ENCODE results near the gene NADK2. TPM values are rescaled to one million over a fixed set of nuclear protein-coding genes. Genes with fewer than 3 reads are reported as not detected.

NADK2 gene
- polyA plus RNA-seq, 1 of the 3 experiments (the other 2 are of a cell fraction) = 7.6 TPM

DNA sequence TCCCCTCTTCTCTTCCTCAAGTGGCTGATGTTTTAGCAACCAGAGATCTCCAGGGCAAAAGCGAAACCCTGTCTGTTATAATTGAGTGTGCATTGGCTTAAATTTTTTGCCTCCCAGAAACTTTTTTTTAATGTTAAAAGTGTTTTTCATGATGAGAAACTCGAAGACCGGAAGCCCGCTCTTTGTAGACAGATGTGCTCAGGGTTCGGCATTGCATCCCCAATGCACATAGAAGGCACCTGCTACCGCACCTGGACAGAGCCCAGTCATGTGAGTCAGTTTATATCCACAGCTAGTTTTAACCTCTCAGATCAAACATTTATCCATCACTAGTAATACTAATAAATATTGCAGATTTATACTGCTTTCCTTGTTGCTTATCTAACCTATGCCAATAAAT, 19.5 kb upstream of the NADK2 start (continued):
- TF ChIP-seq REST (IDR thresholded peaks at IDR 0.05; ENCODE audit: low read depth, low read length) (no peak), YY1 (IDR thresholded peaks at IDR 0.05; ENCODE audit: low read depth) (no peak), ELF1 (IDR thresholded peaks at IDR 0.05) (no peak), PBX3 (IDR thresholded peaks at IDR 0.05) (no peak)
- TF ChIP-seq, protein P1, sequence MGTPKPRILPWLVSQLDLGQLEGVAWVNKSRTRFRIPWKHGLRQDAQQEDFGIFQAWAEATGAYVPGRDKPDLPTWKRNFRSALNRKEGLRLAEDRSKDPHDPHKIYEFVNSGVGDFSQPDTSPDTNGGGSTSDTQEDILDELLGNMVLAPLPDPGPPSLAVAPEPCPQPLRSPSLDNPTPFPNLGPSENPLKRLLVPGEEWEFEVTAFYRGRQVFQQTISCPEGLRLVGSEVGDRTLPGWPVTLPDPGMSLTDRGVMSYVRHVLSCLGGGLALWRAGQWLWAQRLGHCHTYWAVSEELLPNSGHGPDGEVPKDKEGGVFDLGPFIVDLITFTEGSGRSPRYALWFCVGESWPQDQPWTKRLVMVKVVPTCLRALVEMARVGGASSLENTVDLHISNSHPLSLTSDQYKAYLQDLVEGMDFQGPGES (IDR thresholded peaks at IDR 0.05; ENCODE audit: low read depth, low read length) = no peak

GRCh38 chr5:36253575-36253974, 11.8 kb upstream of the NADK2 start:
- no peak for DNase-seq
- POLR2A ChIA-PET = no interaction called here
- H4K20me1 ChIP-seq (ENCODE audit: insufficient read depth) = no peaks in the 10 kb centered on the region
- H3K79me2 ChIP-seq (ENCODE audit: insufficient read depth) = no peaks in the 10 kb centered on the region
- H3K27me3 ChIP-seq (ENCODE audit: insufficient read depth) = no peaks in the 10 kb centered on the region
- TF ChIP-seq EP300 (IDR thresholded peaks at IDR 0.05; ENCODE audit: borderline replicate concordance in 1 of 2, low read depth in 1 of 2, low read length in 1 of 2) (no peak), RCOR1 (IDR thresholded peaks at IDR 0.05; ENCODE audit: low read length) (no peak), RAD21 (IDR thresholded peaks at IDR 0.05; ENCODE audit: low read length) (no peak), GABPA (IDR thresholded peaks at IDR 0.05; ENCODE audit: low read depth) (no peak), ELF1 (IDR thresholded peaks at IDR 0.05) (no peak), SIN3A (IDR thresholded peaks at IDR 0.05; ENCODE audit: borderline replicate concordance, low read depth, low read length) (no peak), CTCF (IDR thresholded peaks at IDR 0.05) (no peak), TAF1 (IDR thresholded peaks at IDR 0.05; ENCODE audit: borderline replicate concordance, low read depth, low read length) (no peak), RXRA (IDR thresholded peaks at IDR 0.05; ENCODE audit: borderline replicate concordance, low read depth) (no peak), PBX3 (IDR thresholded peaks at IDR 0.05) (no peak), CHD2 (IDR thresholded peaks at IDR 0.05; ENCODE audit: low read length, partially characterized antibody) (no peak), TEAD4 (IDR thresholded peaks at IDR 0.05; ENCODE audit: borderline replicate concordance, insufficient read depth) (no peak)
- H3K4me2 ChIP-seq = no peak overlapping the region
- 68% methylated on average over 4 of the region's 4 CpGs for WGBS (ENCODE audit: low lambda C conversion rate)
- H3K4me3 ChIP-seq (ENCODE audit: low read depth in 2 of 2, low read length in 1 of 2) = no peak overlapping the region
- no peaks in the 10 kb centered on the region for H3F3A ChIP-seq (replicated peaks; ENCODE audit: insufficient read depth)
- no peaks in the 10 kb centered on the region for H3K36me3 ChIP-seq (replicated peaks in 1 of 2; ENCODE audit: control insufficient read depth in 1 of 2, insufficient read depth in 2 of 2, low read length in 1 of 2)
- no peak overlapping the region for H3K9ac ChIP-seq
- H3K9me2 ChIP-seq = no peaks in the 10 kb centered on the region
- H3K9me3 ChIP-seq = no peaks in the 10 kb centered on the region
- CTCF ChIA-PET = interaction anchor here (1.4 to 5.1 kb wide), 2 partner anchors 11 to 12 kb away, joined by 6 to 24 read pairs; partner anchors contain the start of gene NADK2
- H2AFZ ChIP-seq (ENCODE audit: low read depth) = no peak overlapping the region
- H3K27ac ChIP-seq (ENCODE audit: low read depth in 2 of 2, low read length in 1 of 2) = no peak overlapping the region
- no peaks in the 10 kb centered on the region for H3K4me1 ChIP-seq (ENCODE audit: control insufficient read depth in 1 of 2, insufficient read depth in 2 of 2, low read depth in 1 of 2, low read length in 1 of 2)
